Embryonic facial prominence (tissue), 1 donor: ENCODE measurements around the gene CDK5.
"Not testable (repeated sequence)": the region's sequence is repeated elsewhere in the genome, so short reads cannot be mapped to it uniquely, and the experiment has no call there.

Experiments
- DNase-seq: peaks from one replicate; pipeline ENCODE4 v3.0.0-alpha.2; 2016; ENCODE audit errors: extremely low spot score

CDK5 gene

DNA sequence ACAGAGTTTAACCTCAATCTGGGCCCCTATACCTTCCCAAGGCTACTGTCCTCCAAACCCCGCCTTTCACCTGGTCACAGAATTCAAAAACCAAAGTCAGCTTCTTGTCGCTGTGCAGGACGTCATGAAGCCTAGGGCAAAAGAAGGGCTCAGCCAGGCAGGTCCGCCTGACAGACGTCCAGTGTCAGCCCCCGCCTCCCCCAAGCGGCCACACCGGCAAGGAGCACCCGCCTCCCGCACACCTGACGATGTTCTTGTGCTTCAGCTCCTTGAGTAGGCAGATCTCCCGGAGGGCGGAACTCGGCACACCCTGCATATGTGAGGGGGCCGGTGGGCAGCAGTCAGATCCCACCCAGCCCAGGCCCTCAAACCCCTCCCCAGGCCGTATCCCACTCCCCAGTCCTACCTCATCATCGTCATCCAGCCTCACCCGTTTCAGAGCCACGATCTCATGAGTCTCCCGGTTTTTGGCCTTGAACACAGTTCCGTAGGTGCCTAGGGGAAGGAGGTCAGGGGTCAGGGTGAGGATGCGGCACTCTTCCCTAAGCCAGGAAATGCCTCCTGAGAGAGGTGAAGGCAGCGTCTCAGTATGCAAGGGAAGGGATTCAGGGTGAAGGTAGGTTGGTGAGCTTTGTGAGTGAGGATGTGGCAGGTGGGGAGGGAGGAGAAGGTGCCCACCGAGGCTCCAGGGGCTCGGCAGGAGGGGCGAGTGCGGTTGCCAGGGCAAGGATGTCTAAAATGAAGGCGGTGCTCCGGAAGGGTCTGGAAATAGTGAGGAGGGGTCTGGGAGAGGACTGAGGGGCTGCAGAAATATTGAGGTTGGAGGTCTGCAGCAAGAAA is 811 bp downstream of the CDK5 start:
- no peak for DNase-seq

DNA sequence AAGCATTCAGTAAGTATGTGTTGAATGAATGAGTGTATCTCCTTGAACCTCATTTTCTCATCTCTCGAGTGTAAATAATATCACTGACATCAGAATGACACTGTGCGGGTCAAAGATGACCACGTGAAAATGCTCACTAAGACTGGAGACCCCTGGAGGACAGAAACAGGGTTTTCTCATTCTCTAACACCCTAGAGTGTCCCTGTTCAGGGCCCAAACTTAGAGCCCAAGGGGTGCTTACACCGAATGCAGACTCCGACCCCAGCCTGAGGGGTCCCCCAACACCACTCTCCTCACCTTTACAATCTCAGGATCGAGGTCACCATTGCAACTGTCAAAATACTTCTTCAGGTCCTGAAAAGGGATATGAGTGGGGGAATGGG is 1.4 kb downstream of the CDK5 start:
- DNase-seq, result no peak

DNA sequence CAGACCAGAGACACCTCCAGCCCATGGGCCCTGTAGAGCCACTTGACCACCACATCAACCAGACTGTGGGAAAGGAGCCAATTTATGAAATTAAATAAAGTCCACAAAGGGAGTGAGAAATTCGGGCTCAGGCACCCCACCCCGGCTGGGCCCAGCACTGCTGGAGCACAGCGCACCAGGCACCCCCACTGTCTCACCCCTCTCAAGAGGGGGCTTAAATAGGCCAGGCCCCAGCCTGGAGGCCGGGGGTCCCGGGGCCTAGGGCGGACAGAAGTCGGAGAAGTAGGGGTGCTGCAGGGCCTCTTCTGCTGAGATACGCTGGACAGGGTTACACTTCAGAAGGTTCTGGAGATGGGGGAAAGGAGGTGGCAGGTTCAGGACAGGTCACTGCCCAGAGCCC is 3.9 kb downstream of the CDK5 start:
- no peak for DNase-seq

DNA sequence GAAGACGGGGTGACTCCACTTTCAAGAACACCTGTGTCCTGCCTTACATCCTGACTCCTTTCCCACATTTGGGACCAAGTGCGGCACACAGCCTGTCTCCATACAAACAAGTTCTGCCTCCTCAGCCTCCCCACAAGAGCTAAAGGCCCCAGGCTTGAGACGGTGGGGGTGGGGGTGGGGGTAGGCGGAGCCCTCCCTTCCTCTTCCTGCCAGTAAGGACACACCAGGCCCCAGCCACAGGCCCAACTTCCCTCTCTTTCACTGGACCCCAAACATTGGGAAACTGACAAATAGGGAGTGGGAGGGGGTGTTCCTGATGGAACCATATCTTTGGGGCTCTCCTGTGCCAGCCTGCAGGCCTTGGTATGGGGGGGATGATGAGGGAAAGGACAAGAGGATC is 4.6 kb downstream of the CDK5 start:
- DNase-seq, result no peak

DNA sequence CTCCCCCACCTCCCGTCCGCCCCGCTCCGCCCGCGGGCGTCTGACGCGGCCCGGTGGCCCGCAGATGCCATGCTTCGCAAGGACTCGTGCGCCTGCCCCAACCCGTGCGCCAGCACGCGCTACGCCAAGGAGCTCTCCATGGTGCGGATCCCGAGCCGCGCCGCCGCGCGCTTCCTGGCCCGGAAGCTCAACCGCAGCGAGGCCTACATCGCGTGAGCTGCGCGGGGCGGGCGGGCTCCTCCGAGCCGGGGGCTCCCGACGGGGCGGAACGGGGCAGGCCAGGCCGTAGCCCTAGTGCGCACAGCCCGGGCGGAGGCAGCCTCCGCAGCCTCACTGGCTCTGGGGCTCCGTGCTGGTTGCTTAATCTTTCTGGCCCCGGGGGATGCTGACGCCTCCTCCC is 6.6 kb downstream of the CDK5 start:
- no peak for DNase-seq

DNA sequence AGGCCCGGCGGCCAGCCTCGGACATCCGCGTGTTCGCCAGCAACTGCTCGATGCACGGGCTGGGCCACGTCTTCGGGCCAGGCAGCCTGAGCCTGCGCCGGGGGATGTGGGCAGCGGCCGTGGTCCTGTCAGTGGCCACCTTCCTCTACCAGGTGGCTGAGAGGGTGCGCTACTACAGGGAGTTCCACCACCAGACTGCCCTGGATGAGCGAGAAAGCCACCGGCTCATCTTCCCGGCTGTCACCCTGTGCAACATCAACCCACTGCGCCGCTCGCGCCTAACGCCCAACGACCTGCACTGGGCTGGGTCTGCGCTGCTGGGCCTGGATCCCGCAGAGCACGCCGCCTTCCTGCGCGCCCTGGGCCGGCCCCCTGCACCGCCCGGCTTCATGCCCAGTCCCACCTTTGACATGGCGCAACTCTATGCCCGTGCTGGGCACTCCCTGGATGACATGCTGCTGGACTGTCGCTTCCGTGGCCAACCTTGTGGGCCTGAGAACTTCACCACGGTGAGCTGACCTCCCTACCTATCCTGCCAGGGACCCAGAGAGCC is 8.7 kb downstream of the CDK5 start:
- DNase-seq, result no peak

DNA sequence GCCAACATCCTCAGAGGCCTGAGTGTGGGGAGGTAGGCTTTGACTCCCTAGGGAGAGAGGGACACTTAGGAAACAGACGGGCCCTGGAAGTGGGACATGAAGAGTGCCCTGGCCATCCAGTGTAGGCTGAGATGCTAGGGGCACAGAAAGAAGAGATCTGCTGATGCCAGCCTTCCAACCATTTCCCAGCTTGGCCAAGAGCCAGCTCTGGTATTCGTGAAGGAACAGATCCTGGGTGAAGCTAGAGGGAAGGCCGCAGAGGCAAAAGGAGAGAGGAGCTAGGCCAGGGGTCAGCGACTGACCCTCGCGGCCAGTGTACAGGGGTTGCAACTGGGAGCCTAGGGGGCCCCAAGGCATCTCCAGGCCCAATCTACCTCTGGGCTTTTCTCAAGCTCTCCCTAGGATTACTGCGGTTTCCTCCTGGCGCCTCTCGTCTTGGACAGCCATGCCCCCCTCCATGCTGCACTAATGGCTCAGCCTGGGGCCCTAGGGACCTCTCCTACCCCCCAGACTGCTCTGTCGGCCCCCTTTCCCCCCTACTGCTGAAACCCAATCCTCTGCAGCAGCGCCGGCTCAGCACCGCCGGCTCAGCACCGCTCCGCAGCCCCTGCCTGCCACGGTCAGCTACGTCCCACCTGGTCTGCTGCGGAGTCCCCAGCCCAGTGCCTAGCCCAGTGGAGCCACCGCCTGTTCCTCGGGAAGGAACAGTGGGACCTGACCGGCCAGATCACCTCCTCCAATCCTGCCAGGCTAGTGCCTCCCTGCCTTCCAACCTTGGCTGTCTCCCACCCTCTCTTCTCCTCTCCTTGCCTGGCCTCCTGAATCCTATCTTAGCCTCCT is 9.5 kb downstream of the CDK5 start, which contains the start of gene ASIC3:
TSS of gene ASIC3 (plus strand) at position 556 of the 840 bp plus-strand sequence. CDS start 355 bp downstream, outside the sequence.
- DNase-seq, result no peak

DNA sequence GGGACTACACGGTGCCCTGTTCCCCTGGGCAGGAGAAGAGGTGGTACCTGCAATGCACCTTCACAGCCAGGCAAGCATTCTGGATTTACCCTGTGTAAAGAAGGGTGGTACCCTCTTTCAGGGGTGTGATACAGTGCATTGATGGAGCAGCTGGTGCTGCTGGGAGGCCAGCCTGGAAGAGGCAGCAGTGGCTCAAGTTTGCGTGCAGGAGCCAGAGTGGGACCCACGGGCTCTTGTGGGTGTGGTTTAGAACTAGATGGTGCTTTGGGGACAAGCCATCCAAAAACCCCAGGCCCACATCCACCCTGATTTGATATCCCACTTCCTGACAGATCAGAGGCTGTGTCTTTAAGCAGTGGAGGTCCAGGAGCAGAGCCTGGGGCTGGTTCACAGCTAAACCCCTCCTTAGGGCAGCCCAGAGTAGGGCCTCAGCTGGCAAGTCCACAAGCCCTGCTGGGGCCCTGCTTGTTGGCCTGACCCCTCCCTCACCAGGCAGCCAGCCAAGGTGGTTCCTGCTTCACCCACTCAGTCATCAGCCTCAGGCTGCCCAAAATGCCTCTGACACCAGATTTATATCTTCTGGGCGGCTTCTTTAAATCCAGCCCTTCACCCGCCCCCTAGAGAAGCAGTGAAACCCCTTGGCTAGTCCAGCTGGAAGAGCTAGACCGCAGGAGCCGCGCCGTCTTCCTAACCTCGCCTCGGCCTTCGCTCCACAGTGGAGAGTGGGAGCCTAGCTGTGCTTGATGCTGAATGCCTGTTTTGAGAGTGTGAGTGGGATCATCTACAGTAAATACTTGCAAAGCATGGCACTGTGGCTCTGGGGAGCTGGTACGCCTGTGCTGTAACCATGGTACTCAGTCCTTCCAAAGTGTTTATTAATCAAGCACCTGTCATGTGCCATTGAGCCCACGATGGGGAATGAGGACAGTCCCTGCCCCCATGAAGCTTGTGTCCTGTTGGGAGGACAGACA is 10.8 kb downstream of the CDK5 start:
- DNase-seq, result no peak

DNA sequence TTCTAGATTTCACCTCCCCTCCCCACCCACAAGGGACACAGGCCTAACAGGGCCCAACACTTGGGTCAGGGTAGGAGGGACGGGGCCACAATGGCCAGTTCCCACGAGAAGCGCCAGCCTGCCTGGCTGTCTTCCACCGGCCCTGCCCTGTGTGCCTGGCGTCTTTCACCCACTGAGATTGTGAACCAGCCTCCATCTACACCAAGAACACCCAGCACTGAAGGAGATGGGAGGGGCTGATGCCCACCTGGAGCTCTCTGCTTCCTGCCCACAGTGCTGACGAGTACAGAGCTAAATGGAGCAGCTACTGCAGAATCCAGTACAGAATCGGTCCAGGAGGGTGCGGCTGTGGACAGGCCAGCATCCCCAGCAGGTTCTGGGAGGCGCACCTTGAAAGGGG is 11.7 kb downstream of the CDK5 start:
- DNase-seq, result no peak

DNA sequence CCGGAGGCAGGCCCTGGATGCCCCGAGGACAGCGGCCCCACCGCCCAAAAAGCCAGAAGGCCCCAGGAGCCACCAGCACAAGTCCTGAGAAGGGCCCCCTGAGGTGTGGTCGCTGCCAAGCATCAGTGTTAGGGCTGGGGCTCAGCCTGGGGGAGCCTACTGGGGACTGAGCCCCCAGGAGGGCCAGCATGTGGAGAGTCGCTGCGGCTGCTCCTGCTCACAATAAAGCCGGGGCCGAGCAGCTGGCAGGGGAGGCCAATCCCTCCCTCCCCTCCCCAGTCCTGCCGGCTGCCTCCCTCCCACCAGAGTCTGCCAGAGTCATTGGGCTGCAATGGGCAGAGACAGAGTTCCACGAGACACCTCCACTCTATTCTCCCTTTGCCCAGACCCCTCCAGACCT is 12.4 kb downstream of the CDK5 start:
- DNase-seq, result no peak

DNA sequence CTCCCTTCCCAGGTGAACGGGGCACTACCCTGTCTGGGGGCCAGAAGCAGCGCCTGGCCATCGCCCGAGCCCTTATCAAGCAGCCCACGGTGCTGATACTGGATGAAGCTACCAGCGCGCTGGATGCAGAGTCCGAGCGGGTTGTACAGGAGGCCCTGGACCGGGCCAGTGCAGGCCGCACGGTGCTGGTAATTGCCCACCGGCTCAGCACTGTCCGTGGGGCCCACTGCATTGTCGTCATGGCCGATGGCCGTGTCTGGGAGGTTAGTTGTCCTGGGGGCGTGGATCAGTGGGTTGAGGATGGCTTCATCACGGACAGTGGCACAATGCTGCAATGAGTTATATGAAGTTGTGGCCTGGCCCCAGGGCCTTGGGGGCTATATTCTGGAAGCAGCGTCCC is 13.7 kb downstream of the CDK5 start:
- no peak for DNase-seq

DNA sequence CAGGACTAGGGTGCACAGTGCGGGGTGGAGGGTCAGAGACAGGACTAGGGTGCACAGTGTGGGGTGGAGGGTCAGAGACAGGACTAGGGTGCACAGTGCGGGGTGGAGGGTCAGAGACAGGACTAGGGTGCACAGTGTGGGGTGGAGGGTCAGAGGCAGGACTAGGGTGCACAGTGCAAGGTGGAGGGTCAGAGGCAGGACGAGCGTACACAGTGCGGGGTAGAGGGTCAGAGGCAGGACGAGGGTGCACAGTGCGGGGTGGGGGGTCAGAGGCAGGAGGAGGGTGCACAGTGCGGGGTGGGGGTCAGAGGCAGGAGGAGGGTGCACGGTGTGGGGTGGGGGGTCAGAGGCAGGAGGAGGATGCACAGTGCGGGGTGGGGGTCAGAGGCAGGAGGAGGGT is 14.2 kb downstream of the CDK5 start:
- not testable (repeated sequence) for DNase-seq

DNA sequence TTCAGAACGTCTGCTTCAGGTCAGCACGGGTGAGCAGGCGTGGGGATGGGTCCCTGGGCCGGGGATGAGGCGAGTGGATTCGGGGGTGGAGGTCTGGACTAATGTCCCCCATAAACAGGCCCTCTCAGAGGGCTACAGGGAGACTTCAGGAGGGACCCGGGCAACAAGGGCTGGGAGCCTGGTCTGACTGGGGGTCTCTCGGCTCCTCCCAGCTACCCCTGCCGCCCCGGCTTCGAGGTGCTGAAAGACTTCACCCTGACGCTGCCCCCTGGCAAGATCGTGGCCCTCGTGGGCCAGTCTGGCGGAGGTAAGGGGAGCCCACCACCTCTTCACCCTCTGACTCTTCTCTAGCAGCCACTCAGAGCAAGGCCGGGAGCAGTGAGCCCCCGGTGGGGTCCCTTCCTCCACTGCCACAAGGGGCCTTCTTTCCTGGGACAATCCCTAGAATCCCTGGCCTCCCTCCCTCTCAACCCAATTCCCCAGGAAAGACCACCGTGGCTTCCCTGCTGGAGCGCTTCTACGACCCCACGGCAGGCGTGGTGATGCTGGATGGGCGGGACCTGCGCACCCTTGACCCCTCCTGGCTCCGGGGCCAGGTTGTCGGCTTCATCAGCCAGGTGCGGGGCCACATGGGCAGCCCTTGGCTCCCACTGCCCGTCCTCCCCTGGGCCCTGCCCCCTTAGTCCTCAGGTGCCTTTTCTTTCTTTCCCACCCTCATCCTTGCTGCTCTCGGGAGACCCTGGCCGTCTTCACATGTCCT is 16.9 kb downstream of the CDK5 start:
- DNase-seq, result no peak

DNA sequence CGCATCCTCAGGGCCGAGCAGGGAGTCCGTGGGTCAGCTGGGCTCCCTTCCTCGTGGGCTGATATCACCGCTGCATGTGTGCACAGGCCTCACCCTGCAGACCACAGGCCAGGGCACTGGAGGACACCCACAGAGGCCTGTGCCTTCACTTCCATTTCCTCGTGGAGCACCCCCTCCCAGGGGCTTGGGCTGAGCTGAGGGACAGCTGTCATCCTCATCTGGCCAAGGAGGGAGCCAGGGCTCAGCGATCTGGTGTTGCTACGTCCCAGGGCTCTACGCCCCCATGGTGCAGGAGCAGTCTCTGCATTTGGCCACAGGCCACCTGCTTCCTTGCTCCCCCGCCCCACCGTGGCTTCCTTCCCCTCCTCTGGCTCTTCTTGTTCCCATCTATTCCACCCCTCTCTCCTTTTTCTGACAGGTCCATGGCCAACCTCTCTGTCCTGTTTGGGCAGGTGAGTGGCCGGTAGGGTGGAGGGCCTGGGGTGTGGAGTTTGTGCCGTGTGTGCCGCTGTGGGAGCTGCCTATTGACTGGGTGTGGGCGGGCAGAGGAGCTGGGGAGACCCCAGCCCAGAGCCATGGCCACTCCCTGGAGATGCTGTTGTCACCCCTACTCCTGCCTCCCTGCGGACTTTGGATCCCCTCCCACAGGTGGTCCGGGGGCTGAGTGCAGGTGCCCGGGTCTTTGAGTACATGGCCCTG is 17.7 kb downstream of the CDK5 start:
- DNase-seq, result no peak

DNA sequence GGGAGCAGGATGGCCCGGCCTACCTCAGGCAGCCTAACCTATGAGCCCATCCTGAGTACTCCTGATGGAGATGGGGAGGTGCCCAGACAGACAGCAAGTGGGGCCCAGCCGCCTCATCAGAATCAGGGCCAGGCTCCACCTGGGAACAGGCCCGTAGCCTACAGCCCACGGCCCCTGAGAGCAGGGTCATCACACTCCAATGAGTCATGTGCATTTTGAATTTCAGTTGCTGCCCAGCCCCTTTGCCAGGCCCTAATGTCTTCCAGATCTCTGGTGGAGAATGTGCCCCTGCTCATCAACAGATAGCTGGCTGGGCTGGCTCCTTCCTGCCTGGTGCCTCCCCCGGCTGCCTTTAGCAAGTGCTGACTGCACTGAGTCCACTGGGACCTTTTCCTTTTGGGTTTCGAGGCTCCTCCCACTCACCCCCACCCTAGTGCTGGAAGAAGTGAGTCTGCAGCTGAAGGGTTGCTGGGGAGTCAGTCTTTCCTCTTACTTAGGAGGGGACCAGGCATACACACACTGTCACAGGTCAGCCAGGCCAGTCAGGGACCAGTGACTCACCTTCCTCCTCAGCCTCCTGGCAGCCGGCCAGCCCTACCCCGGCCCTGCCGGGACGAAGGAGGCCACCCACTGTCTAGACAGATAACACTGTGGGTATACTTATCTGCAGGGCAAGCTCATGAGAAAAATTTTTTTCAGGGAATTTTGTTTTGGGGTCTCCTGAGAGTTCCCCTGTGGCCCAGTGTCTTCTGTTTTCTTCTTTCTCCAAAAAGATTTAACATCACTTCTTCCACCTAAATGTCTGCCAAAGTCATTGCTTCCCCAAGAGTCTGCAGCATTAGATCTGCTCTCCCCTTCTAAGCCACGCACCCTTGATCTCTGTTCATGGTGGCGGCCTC is 18.5 kb downstream of the CDK5 start:
- DNase-seq, result no peak

DNA sequence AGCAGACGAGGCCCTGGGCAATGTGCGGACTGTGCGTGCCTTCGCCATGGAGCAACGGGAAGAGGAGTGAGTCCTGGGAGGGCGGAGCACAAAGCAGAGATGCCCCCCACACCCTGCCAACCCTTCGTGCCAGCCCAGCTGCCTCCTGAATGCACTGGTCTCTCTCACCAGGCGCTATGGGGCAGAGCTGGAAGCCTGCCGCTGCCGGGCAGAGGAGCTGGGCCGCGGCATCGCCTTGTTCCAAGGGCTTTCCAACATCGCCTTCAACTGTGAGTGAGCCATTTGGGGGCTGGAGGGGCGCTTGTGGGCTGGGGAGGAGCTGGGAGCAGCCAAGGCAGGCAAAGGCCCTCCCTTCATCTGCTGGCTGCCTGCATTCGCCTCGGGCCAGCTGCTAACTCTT is 21.8 kb downstream of the CDK5 start:
- DNase-seq, result no peak

DNA sequence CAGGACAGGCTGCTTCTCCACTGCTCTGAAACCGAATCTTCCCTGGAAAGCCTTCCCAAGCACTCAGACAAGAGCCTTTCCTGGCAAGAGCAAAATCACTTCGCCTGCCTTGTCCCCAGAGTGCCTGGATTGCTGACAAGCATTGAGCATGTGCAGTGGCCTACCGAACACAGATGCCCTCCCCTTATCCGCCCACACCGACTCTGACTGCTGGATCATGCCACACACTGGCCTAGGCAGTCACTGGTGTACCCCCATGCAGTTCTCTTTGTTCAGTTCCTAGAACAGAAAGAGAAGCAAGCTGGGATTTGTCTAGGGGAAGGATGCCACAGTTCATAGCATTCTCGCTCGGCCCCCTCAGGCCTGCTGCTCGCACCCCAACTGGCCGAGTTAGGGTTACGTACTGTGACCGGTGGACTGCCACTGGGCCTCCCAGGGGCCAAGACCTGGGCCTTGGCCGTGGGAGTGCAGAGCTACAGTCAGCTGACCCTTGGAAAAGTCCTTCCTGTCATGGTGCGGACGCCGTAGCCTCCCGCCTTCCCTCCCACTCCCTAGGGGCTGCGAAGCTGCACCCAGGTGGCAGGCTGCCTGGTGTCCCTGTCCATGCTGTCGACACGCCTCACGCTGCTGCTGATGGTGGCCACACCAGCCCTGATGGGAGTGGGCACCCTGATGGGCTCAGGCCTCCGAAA is 22.5 kb downstream of the CDK5 start:
- no peak for DNase-seq

DNA sequence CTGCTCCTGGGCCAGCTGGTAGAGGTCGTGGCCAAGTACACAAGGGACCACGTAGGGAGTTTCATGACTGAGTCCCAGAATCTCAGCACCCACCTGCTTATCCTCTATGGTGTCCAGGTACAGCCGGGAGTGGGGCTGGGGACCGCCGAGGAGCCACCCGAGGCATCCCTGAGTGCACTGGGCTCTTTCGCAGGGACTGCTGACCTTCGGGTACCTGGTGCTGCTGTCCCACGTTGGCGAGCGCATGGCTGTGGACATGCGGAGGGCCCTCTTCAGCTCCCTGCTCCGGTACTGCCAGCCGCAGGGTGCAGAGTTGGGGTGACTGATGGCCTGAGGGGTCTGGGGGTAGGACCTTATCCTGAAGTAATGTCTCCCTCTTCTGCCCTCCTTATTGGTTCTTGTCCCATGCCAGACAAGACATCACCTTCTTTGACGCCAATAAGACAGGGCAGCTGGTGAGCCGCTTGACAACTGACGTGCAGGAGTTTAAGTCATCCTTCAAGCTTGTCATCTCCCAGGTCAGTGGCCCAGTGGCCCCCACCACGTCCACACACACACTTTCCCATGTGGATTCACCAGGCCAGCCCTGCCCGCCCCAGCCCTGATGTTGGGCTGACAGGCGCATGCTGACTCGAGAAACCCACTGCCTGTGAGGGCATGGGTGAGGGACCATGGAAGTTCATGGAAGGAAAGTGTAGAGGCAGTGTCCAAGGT is 23.2 kb downstream of the CDK5 start:
- no peak for DNase-seq
